HUES6 (cell line): ENCODE data around the gene TSSC4.
"Not testable (repeated sequence)": the region's sequence is repeated elsewhere in the genome, so short reads cannot be mapped to it uniquely, and the experiment has no call there.

Experiments used
- H3K27ac ChIP-seq: 2 replicates; pipeline ENCODE4 v1.7.0; 2013; ENCODE audit warnings: low read depth, mild to moderate bottlenecking, low read length, inconsistent platforms
- H3K27me3 ChIP-seq: 2 replicates; pipeline ENCODE4 v1.6.1; 2013; ENCODE audit warnings: low read length; ENCODE audit not compliant: control insufficient read depth, insufficient read depth
- H3K36me3 ChIP-seq: 2 replicates; pipeline ENCODE4 v1.6.1; 2013; ENCODE audit warnings: low read length; ENCODE audit not compliant: control insufficient read depth, insufficient read depth
- H3K4me1 ChIP-seq: 2 replicates; pipeline ENCODE4 v1.6.1; 2013; ENCODE audit warnings: low read length; ENCODE audit not compliant: control insufficient read depth, insufficient read depth
- H3K4me3 ChIP-seq: 2 replicates; pipeline ENCODE4 v1.5.1; 2013; ENCODE audit warnings: low read depth, low read length
- H3K9ac ChIP-seq: one replicate; pipeline ENCODE4 v1.6.1; 2013; ENCODE audit warnings: mild to moderate bottlenecking, low read length
- H3K9me3 ChIP-seq: 2 replicates; pipeline ENCODE4 v1.6.1; 2013; ENCODE audit warnings: low read depth, low read length; ENCODE audit not compliant: control insufficient read depth, insufficient read depth

TSSC4 gene

GRCh38 chr11:2363130-2363529 lies 37.4 kb upstream of the TSSC4 start:
- Histone ChIP-seq H3K4me3 (no peak overlapping the region), H3K27ac (no peak overlapping the region), H3K4me1 (no peaks in the 10 kb centered on the region), H3K36me3 (no peaks in the 10 kb centered on the region), H3K27me3 (no peaks in the 10 kb centered on the region), H3K9ac (no peak overlapping the region), H3K9me3 (no peaks in the 10 kb centered on the region)

GRCh38 chr11:2363577-2364370 lies 36.8 kb upstream of the TSSC4 start:
- Histone ChIP-seq H3K4me3 (no peak overlapping the region), H3K9ac (no peak overlapping the region), H3K9me3 (no peaks in the 10 kb centered on the region), H3K27me3 (no peaks in the 10 kb centered on the region), H3K36me3 (no peaks in the 10 kb centered on the region), H3K27ac (no peak overlapping the region), H3K4me1 (no peaks in the 10 kb centered on the region)

DNA sequence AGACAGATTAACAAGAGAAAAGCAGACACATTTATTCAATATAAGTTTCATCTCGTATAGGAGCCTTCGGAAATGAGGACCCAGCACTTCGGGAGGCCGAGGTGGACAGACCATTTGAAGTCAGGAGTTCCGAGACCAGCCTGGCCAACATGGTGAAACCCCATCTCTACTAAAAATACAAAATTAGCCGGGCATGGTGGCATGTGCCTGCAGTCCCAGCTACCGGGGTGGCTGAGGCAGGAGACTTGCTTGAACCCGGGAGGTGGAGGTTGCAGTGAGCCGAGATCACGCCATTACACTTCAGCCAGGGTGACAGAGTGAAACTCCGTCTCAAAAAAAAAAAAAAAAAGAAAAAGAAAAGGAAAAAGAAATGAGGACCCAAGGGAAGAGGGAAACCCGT lies 36.2 kb upstream of the TSSC4 start:
- H3K4me1 ChIP-seq, H3K9ac ChIP-seq, H3K27me3 ChIP-seq: not testable (repeated sequence)

DNA sequence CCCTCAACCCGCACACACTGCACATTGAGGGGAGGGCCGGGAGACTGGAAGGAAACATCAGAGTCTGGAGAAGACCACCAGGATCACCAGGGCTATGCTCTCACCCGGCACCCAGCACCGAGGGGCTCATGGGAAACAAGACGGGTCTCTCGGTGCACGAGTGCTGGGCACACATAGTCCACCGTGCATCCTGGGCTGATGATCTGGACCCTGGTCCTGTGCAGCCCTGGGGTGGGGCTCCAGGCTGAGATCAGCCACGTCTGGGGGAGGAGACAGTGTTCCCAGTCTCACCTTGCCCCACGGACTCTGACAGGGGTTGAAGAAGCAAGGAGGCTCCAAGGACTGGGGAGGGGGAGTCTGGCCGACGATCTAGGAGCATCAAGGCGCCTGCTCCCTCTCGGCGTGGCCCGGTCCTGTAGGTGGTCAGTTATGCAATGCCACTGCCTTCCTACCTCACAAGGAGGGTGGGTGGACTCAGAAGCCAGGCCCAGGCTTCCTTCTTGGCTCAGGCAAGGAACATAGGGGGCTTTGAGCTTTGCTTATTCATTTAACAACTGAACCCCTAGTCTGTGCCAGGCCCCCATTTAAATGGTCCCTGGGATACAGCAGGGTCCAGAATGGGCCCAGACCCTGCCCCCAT lies 34.9 kb upstream of the TSSC4 start:
- H3K4me1 ChIP-seq = no peaks in the 10 kb centered on the region
- H3K4me3 ChIP-seq = no peak overlapping the region
- H3K36me3 ChIP-seq = no peaks in the 10 kb centered on the region
- no peaks in the 10 kb centered on the region for H3K27me3 ChIP-seq
- no peak overlapping the region for H3K27ac ChIP-seq
- H3K9ac ChIP-seq = no peak overlapping the region
- no peaks in the 10 kb centered on the region for H3K9me3 ChIP-seq

More for the DNA sequence above, 36.2 kb upstream of the TSSC4 start:
- not testable (repeated sequence) for H3K9me3 ChIP-seq, H3K36me3 ChIP-seq, H3K27ac ChIP-seq, H3K4me3 ChIP-seq

DNA sequence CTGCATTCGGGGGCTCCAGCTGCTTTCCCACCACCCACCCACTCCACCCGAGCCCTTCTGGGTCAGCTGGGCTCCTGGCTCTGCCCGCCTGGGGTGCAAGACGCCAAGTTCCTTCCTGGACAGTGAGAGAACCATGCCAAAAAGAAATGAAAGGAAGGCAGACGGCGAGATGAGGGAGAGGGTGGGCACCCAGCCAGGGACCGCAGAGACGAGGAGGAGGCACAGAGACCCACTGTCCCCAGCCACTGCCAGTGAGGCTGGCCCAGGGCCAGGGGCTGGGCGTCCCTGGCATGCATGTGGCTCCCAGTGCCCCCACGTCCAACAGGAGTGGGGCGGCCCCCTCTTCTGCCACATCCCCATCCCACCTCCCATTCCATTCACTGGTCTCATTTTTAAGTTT lies 34.3 kb upstream of the TSSC4 start:
- H3K4me1 ChIP-seq = no peaks in the 10 kb centered on the region
- H3K27ac ChIP-seq = no peak overlapping the region
- no peak overlapping the region for H3K4me3 ChIP-seq
- no peaks in the 10 kb centered on the region for H3K36me3 ChIP-seq
- H3K27me3 ChIP-seq = no peaks in the 10 kb centered on the region
- H3K9ac ChIP-seq = no peak overlapping the region
- no peaks in the 10 kb centered on the region for H3K9me3 ChIP-seq

- Histone ChIP-seq H3K9me3 (no peaks in the 10 kb centered on the region), H3K4me1 (no peaks in the 10 kb centered on the region), H3K4me3 (no peak overlapping the region), H3K27me3 (no peaks in the 10 kb centered on the region), H3K36me3 (no peaks in the 10 kb centered on the region), H3K9ac (no peak overlapping the region), H3K27ac (no peak overlapping the region)
Measured at GRCh38 chr11:2366733-2367132, 33.8 kb upstream of the TSSC4 start.

- H3K27me3 ChIP-seq = no peaks in the 10 kb centered on the region
- no peaks in the 10 kb centered on the region for H3K4me1 ChIP-seq
- H3K9ac ChIP-seq = no peak overlapping the region
- no peak overlapping the region for H3K27ac ChIP-seq
- H3K4me3 ChIP-seq = no peak overlapping the region
- no peaks in the 10 kb centered on the region for H3K36me3 ChIP-seq
- H3K9me3 ChIP-seq = no peaks in the 10 kb centered on the region
Measured at GRCh38 chr11:2367266-2368160, 33.0 kb upstream of the TSSC4 start.

DNA sequence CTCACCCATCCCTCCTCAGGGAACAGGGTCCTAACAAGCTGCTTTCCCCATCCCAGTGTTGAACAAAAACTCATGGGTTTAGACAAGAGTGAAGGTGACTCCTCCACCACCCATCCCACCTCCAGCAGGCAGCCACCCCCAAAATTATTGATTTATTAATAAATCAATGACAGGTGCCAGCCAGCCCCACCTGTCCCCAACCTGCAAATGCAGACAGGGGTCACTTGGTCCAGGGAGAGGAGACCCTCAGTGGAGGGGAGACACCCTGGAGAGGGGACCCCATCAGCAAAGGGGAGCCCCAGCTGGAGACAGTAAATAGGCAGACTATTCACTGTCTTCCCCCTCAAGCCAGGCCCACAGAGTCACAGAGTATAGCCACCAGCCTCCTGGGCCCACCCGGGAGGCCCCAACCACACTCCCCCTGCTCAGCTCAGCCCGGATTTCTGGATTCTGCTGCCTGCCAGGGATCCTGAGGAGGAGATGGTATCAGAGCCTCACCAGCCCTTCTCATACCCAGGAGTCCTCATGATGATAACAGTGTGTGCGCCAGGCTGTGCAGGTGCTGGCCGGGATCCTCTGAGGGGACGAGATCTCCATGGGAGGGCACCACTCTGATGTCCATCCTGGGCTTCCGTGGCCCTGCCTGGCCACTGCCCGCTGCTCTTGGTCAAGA lies 32.2 kb upstream of the TSSC4 start:
- Histone ChIP-seq H3K27me3 (no peaks in the 10 kb centered on the region), H3K4me1 (no peaks in the 10 kb centered on the region), H3K27ac (no peak overlapping the region), H3K9me3 (no peaks in the 10 kb centered on the region), H3K36me3 (no peaks in the 10 kb centered on the region), H3K4me3 (no peak overlapping the region), H3K9ac (no peak overlapping the region)

DNA sequence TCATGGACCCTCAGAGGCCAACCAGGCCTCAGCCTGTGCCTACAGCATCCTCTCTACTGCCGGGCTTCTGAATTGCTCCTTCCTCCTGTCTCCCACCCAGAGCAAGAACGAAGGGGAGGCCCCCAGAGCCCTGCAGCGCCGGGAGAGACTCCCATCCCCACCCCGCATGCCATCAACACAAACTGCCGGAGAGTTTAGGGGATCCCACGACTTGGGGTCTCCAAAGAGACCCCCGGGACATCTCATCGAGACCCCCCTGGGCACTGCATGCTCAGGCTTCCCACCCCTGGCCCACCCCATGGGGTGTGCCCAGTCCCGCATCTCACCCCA lies 31.7 kb upstream of the TSSC4 start:
- no peaks in the 10 kb centered on the region for H3K4me1 ChIP-seq
- no peak overlapping the region for H3K4me3 ChIP-seq
- H3K36me3 ChIP-seq = no peaks in the 10 kb centered on the region
- H3K9me3 ChIP-seq = no peaks in the 10 kb centered on the region
- H3K27me3 ChIP-seq = no peaks in the 10 kb centered on the region
- H3K27ac ChIP-seq = no peak overlapping the region
- H3K9ac ChIP-seq = no peak overlapping the region

DNA sequence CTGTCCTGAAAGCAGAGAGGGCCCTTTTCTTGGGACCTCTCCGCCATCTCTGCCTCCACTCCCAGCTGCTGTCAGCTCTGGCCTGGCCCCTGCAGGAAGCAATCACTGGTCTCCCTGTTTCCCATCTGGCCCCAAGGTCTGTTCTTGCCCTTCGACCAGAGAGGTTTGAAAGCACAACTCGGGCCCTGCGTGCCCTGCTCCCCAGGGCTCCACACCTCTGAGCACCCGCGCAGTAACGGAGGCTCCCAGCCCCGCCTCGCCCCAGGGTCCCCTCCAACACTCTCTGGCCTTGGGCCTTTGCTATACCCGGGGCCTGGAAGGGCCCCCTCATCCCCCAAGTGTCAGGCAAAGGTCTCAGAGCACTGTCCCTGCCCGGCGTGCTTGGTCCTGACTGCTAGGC lies 31.2 kb upstream of the TSSC4 start:
- H3K4me3 ChIP-seq = no peak overlapping the region
- no peaks in the 10 kb centered on the region for H3K9me3 ChIP-seq
- H3K36me3 ChIP-seq = no peaks in the 10 kb centered on the region
- no peak overlapping the region for H3K9ac ChIP-seq
- H3K27ac ChIP-seq = no peak overlapping the region
- H3K27me3 ChIP-seq = no peaks in the 10 kb centered on the region
- H3K4me1 ChIP-seq = no peaks in the 10 kb centered on the region
